T-cell (primary cell): ENCODE results near the gene SENP3. TPM values are rescaled to one million over a fixed set of nuclear protein-coding genes. Genes with fewer than 3 reads are reported as not detected.

Experiments
- ATAC-seq, 4 experiments: fragments of 200-7000 bp in 3 of 4; fragments of 150-1000 bp in 1 of 4; cut with Tn5 transposase; replicated peaks in 1 of 4; 1 replicate in 3 of 4; 2 replicates in 1 of 4; pipeline ENCODE4 v1.10.0; 2021; ENCODE audit warnings: moderate library complexity in 3 of 4, mild to moderate bottlenecking in 2 of 4, moderate number of reproducible peaks in 1 of 4
- CTCF ChIA-PET, 2 donors: fragments of 300-600 bp; sonication (Branson Sonifier 250); formaldehyde crosslinking; loops; one replicate each; lab custom pipeline; 2022; ENCODE audit warnings: antibody characterized with exemption in 2 of 2; lab: Charles Lee
- POLR2A ChIA-PET, 2 donors: fragments of 300-600 bp; sonication (Branson Sonifier 250); formaldehyde crosslinking; loops; one replicate each; lab custom pipeline; 2022; ENCODE audit warnings: antibody characterized with exemption in 2 of 2; lab: Charles Lee
- DNase-seq, 35 experiments: peaks; one replicate each; pipeline versions ENCODE4 v3.0.0 to v3.0.0-alpha.2; 2013 to 2023
- H3K27ac ChIP-seq: one replicate; pipeline ENCODE4 v1.5.1; 2013; ENCODE audit warnings: low read length
- H3K27me3 ChIP-seq, 2 experiments: replicated peaks in 1 of 2; 1 replicate in 1 of 2; 2 replicates in 1 of 2; pipeline versions ENCODE4 v1.6.1 to v1.7.0; 2013; ENCODE audit warnings: low read length in 1 of 2, mixed read lengths in 1 of 2; ENCODE audit not compliant: control insufficient read depth in 2 of 2, insufficient read depth in 2 of 2; ENCODE audit errors: extremely low read depth in 1 of 2
- H3K36me3 ChIP-seq, 2 donors: 1 replicate in 1 of 2; 2 replicates in 1 of 2; pipeline versions ENCODE4 v1.6.1 to v1.7.0; 2013; ENCODE audit warnings: low read length in 1 of 2; ENCODE audit not compliant: control insufficient read depth in 2 of 2, insufficient read depth in 1 of 2; ENCODE audit errors: extremely low read depth in 1 of 2
- H3K4me1 ChIP-seq, 2 experiments: 1 replicate in 1 of 2; 2 replicates in 1 of 2; pipeline versions ENCODE4 v1.6.1 to v1.7.0; 2013; ENCODE audit warnings: low read length in 2 of 2, mixed read lengths in 1 of 2; ENCODE audit not compliant: insufficient read depth in 2 of 2, control insufficient read depth in 1 of 2; ENCODE audit errors: extremely low read depth in 1 of 2
- H3K4me3 ChIP-seq, 2 donors: 1 replicate in 1 of 2; 2 replicates in 1 of 2; pipeline versions ENCODE4 v1.5.1 to v1.7.0; 2013; ENCODE audit warnings: mild to moderate bottlenecking in 2 of 2, low read length in 1 of 2, moderate library complexity in 1 of 2; ENCODE audit not compliant: control insufficient read depth in 1 of 2; ENCODE audit errors: extremely low read depth in 1 of 2
- H3K9me3 ChIP-seq: 2 replicates; pipeline ENCODE4 v1.7.0; 2013
- H3K27ac Mint-ChIP-seq, 2 donors: one replicate each; pipeline ENCODE4 v1.8.0; 2020 to 2021; ENCODE audit warnings: mild to moderate bottlenecking in 2 of 2, mixed read lengths in 2 of 2
- H3K27me3 Mint-ChIP-seq, 2 donors: one replicate each; pipeline ENCODE4 v1.8.0; 2021 to 2022; ENCODE audit warnings: mixed read lengths in 2 of 2
- H3K36me3 Mint-ChIP-seq: one replicate; pipeline ENCODE4 v1.8.0; 2021; ENCODE audit warnings: mixed read lengths
- H3K4me1 Mint-ChIP-seq, 3 donors: one replicate each; pipeline ENCODE4 v1.8.0; 2020 to 2022; ENCODE audit warnings: mixed read lengths in 3 of 3, mild to moderate bottlenecking in 1 of 3
- H3K4me3 Mint-ChIP-seq, 3 donors: one replicate each; pipeline ENCODE4 v1.8.0; 2020 to 2022; ENCODE audit warnings: mild to moderate bottlenecking in 3 of 3, mixed read lengths in 3 of 3, moderate library complexity in 3 of 3
- H3K9me3 Mint-ChIP-seq, 3 donors: one replicate each; pipeline ENCODE4 v1.8.0; 2020 to 2022; ENCODE audit warnings: mixed read lengths in 3 of 3
- WGBS: methylation state at CpG from one replicate; pipeline ENCODE4 v1.1.5; 2013; ENCODE audit warnings: missing lambda C conversion rate; ENCODE audit not compliant: insufficient coverage; 5-methylcytosine and 5-hydroxymethylcytosine counted together
- total RNA-seq, 35 experiments: library from RNA in 6 of 35; stranded (reverse) in 6 of 35; fragments of 120-200 nt in 1 of 35; gene quantifications; one replicate each; pipeline versions ENCODE4 v1.2.1 to v1.2.4 and lab custom pipeline; 2013 to 2026

Gene SENP3
- total RNA-seq, 5 donors from 2014 or later (not counting 1 experiment from before 2014, with no cell fraction given), result 38.7 to 43.3 (median 42.6) TPM

GRCh38 chr17:7611635-7612293, 50.0 kb downstream of the SENP3 start:
- no peaks in the 10 kb centered on the region for H3K27me3 ChIP-seq
- peaks cover 0 to 10% of the 10 kb centered on the region in 2 donors for H3K36me3 ChIP-seq
- H3K27ac ChIP-seq, result no peak overlapping the region
- no peaks in the 10 kb centered on the region for H3K9me3 ChIP-seq
- no peak overlapping the region for H3K4me3 ChIP-seq
- H3K4me1 Mint-ChIP-seq, result peaks cover 42 to 47% (median 46%) of the 10 kb centered on the region in 3 donors
- no peak for ATAC-seq
- CTCF ChIA-PET, result interaction anchor here in 1 of 2 donors (0.6 to 0.7 kb wide), 2 partner anchors 75 to 306 kb away, joined by 3 read pairs; partner anchors contain the start of gene TP53
- H3K27ac Mint-ChIP-seq, result no peak overlapping the region
- no peaks in the 10 kb centered on the region for H3K36me3 Mint-ChIP-seq
- H3K4me1 ChIP-seq, result peaks cover 12 to 33% of the 10 kb centered on the region in 2 experiments
- no peak for DNase-seq
- POLR2A ChIA-PET, result interaction anchor here in 1 of 2 donors (0.6 kb wide), 2 partner anchors 74 to 797 kb away, joined by 3 to 4 read pairs; no protein-coding TSS in a partner anchor
- no peaks in the 10 kb centered on the region for H3K9me3 Mint-ChIP-seq
- no peaks in the 10 kb centered on the region for H3K27me3 Mint-ChIP-seq
- WGBS, result no CpG with 5 or more reads among the region's 3 CpGs
- peak overlapping the region in 2 of 3 donors; percentile 82 to 91 for H3K4me3 Mint-ChIP-seq

GRCh38 chr17:7612294-7612640, 50.5 kb downstream of the SENP3 start:
- no peaks in the 10 kb centered on the region for H3K27me3 ChIP-seq
- Mint-ChIP-seq H3K36me3 (no peaks in the 10 kb centered on the region), H3K4me1 (peaks cover 42 to 47% (median 46%) of the 10 kb centered on the region in 3 donors), H3K27ac (no peak overlapping the region), H3K4me3 (peak overlapping the region; percentile 82 to 91 (median 85)), H3K27me3 (no peaks in the 10 kb centered on the region), H3K9me3 (no peaks in the 10 kb centered on the region)
- CTCF ChIA-PET, result interaction anchor here in 1 of 2 donors (0.6 to 0.7 kb wide), 3 partner anchors 75 to 307 kb away, joined by 3 to 6 read pairs (median 3); partner anchors contain the start of gene TP53
- 93% methylated on average over 1 of the region's 1 CpG for WGBS
- no peak for ATAC-seq
- H3K9me3 ChIP-seq, result no peaks in the 10 kb centered on the region
- no peak overlapping the region for H3K27ac ChIP-seq
- H3K4me3 ChIP-seq, result no peak overlapping the region
- peaks cover 0 to 10% of the 10 kb centered on the region in 2 donors for H3K36me3 ChIP-seq
- DNase-seq, result no peak
- H3K4me1 ChIP-seq, result peaks cover 12 to 33% of the 10 kb centered on the region in 2 experiments
- POLR2A ChIA-PET, result interaction anchor here in 1 of 2 donors (0.6 kb wide), 3 partner anchors 11 to 796 kb away, joined by 3 to 5 read pairs (median 4); no protein-coding TSS in a partner anchor

- Mint-ChIP-seq H3K27me3 (no peaks in the 10 kb centered on the region), H3K27ac (peak overlapping the region; percentile 69 to 71), H3K36me3 (no peaks in the 10 kb centered on the region), H3K9me3 (no peaks in the 10 kb centered on the region), H3K4me3 (peak overlapping the region; percentile 82 to 91 (median 85)), H3K4me1 (peaks cover 41 to 45% (median 42%) of the 10 kb centered on the region in 3 donors)
- ATAC-seq, result no peak
- ChIA-PET CTCF (interaction anchor here in 1 of 2 donors (1.2 to 2.8 kb wide), 4 partner anchors 14 to 74 kb away, joined by 3 to 36 read pairs (median 16); partner anchors contain the start of genes MPDU1, SAT2, TP53 and WRAP53), POLR2A (interaction anchor here in 1 of 2 donors (1.0 kb wide), 1 partner anchor 29 kb away, joined by 3 read pairs; no protein-coding TSS in a partner anchor)
- peaks cover 12 to 31% of the 10 kb centered on the region in 2 experiments for H3K4me1 ChIP-seq
- WGBS, result 5% methylated on average over 17 of the region's 20 CpGs
- peak overlapping the region; percentile 77 to 78 for H3K4me3 ChIP-seq
- H3K27me3 ChIP-seq, result no peaks in the 10 kb centered on the region
- peak overlapping the region; percentile 58 for H3K27ac ChIP-seq
- DNase-seq, result peak in 1 of 35 experiments; percentile 24
- peaks cover 0 to 10% of the 10 kb centered on the region in 2 donors for H3K36me3 ChIP-seq
- no peaks in the 10 kb centered on the region for H3K9me3 ChIP-seq
Observed at GRCh38 chr17:7613769-7614424, 52.2 kb downstream of the SENP3 start.

- POLR2A ChIA-PET, result interaction anchor here (0.5 to 1.0 kb wide), 5 partner anchors 24 to 211 kb away, joined by 3 to 6 read pairs (median 3); partner anchors contain the start of genes ATP1B2 (in 1 of the 2) and TMEM256 (in 1 of the 2)
- H3K9me3 Mint-ChIP-seq, result no peaks in the 10 kb centered on the region
- H3K36me3 Mint-ChIP-seq, result no peaks in the 10 kb centered on the region
- Histone ChIP-seq H3K9me3 (no peaks in the 10 kb centered on the region), H3K4me3 (peak within 1 kb of the TSS; percentile 77 to 78), H3K4me1 (peaks cover 12 to 31% of the 10 kb centered on the region in 2 experiments), H3K36me3 (peaks cover 0 to 10% of the 10 kb centered on the region in 2 donors), H3K27me3 (no peaks in the 10 kb centered on the region), H3K27ac (peak within 1 kb of the TSS; percentile 65)
- H3K4me3 Mint-ChIP-seq, result peak within 1 kb of the TSS; percentile 87 to 91 (median 89)
- CTCF ChIA-PET, result interaction anchor here (0.6 to 2.8 kb wide), 13 partner anchors 13 to 259 kb away, joined by 3 to 36 read pairs (median 3); partner anchors contain the start of genes TP53 (in 2 of the 2), KDM6B (in 1 of the 2), MPDU1 (in 1 of the 2) and SAT2 (in 1 of the 2)
- ATAC-seq (peak; percentile 88 to 89 (median 88)), DNase-seq (peak; percentile 93 to 100 (median 99))
- peaks cover 37 to 41% (median 39%) of the 10 kb centered on the region in 3 donors for H3K4me1 Mint-ChIP-seq
- H3K27me3 Mint-ChIP-seq, result no peaks in the 10 kb centered on the region
- WGBS, result under 1% methylated on average over 87 of the region's 93 CpGs
- peak within 1 kb of the TSS; percentile 93 to 97 for H3K27ac Mint-ChIP-seq
Observed at GRCh38 chr17:7614425-7615264, 52.9 kb downstream of the SENP3 start, which contains the start of gene FXR2. FXR2 (minus strand) TSS chr17:7614897; CDS start chr17:7614532, 365 bp downstream.

GRCh38 chr17:7615265-7615747, 53.6 kb downstream of the SENP3 start:
- H3K27me3 ChIP-seq, result no peaks in the 10 kb centered on the region
- Mint-ChIP-seq H3K36me3 (no peaks in the 10 kb centered on the region), H3K4me3 (peak overlapping the region; percentile 87 to 91 (median 89)), H3K27me3 (no peaks in the 10 kb centered on the region), H3K4me1 (peaks cover 34 to 37% (median 35%) of the 10 kb centered on the region in 3 donors), H3K9me3 (no peaks in the 10 kb centered on the region), H3K27ac (peak overlapping the region; percentile 93 to 97)
- 7% methylated on average over 10 of the region's 28 CpGs for WGBS
- ChIA-PET POLR2A (interaction anchor here in 1 of 2 donors (0.8 kb wide), 1 partner anchor 35 kb away, joined by 3 read pairs; the partner anchor contains the start of gene ATP1B2), CTCF (interaction anchor here (0.5 to 2.8 kb wide), 13 partner anchors 12 to 260 kb away, joined by 3 to 36 read pairs (median 3); partner anchors contain the start of genes TP53 (in 2 of the 2), KDM6B (in 1 of the 2), MPDU1 (in 1 of the 2) and SAT2 (in 1 of the 2))
- DNase-seq, result no peak
- peaks cover 12 to 31% of the 10 kb centered on the region in 2 experiments for H3K4me1 ChIP-seq
- H3K4me3 ChIP-seq, result peak overlapping the region; percentile 69 to 70
- peaks cover 0 to 7% of the 10 kb centered on the region in 2 donors for H3K36me3 ChIP-seq
- H3K9me3 ChIP-seq, result no peaks in the 10 kb centered on the region
- peak overlapping the region; percentile 65 for H3K27ac ChIP-seq
- peak; percentile 3 to 34 (median 12) for ATAC-seq
